NCI-H2196 treated with DMSO at 0.1 percent for 48 hours (cell line): Measurements from ENCODE around the gene SETD1B.
A peak's percentile ranks its signal among the peaks of the same experiment; 100 is the strongest.
"Not testable (repeated sequence)": the region's sequence is repeated elsewhere in the genome, so short reads cannot be mapped to it uniquely, and the experiment has no call there.

Source experiments
- DNase-seq: peaks from one replicate; lab custom pipeline; 2025; ENCODE audit not compliant: unreplicated experiment; lab: John Stamatoyannopoulos, UW

Gene SETD1B

GRCh38 chr12:121803861-121804416 lies at the start of gene SETD1B:
Gene SETD1B (plus strand): TSS chr12:121804009. CDS start chr12:121804738, 729 bp downstream.
- DNase-seq: no peak

- DNase-seq: no peak
These were observed 49.0 kb upstream of the SETD1B start for GRCh38 chr12:121754836-121755235.

DNA sequence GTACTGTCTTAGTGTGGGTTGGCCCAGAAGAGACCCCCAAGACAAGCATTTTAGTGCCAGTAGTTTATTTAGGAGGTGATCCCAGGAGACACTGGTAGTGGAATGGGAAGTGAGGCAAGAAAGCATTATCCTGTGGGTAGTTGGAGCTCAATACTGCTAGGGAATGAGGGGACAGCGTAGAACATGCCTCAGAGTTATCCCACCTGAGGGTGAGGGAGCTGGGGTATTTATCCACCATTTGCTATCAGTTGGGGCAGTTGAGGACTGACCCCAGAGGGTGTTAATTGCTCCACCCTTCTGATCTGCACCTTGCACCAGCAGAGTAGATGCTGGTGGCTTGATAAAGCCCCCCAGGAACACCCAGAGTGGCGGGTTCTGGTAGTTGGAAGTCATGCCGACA lies 48.2 kb upstream of the SETD1B start:
- DNase-seq: no peak

GRCh38 chr12:121758536-121758935 lies 45.3 kb upstream of the SETD1B start:
- not testable (repeated sequence) for DNase-seq

DNA sequence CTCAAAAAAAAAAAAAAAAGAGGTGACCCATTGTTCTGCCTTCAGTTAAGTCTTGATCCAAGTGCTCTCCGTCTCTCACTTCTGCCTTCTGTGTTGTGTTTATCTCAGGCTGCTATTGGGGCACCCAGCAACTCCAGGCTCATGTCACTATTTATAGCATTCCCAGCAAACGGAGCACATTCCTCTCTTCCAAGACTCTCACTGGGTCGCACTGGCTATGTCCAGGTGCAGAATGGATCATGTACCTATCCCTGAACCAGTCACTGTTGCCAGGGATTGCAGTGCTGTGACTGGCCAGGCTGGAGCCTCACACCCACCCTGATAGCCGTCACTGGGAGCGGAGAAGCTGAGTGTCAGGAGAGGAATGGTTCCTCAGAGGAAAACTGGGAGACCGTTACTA lies 41.5 kb upstream of the SETD1B start:
- no peak for DNase-seq

DNA sequence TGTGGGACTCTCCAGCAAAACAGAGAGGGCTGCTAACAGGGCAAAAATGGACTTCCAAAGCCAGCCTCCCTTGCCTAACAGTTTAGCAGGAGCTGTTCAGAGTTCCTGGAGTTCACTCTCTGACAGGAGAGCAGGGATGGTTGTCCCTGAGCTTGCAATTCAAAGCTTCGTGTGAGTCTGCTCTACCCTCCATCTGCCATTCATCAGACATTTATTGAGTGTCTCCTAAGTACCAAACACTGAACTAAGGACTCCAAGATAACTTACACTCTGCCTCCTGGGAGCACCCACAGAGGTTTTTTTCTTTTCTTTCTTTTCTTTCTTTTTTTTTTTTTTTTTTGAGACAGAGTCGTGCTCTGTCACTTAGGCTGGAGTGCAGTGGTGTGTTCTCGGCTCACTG lies 39.0 kb upstream of the SETD1B start:
- no peak for DNase-seq

GRCh38 chr12:121765573-121765972 lies 38.2 kb upstream of the SETD1B start:
- DNase-seq: no peak

DNA sequence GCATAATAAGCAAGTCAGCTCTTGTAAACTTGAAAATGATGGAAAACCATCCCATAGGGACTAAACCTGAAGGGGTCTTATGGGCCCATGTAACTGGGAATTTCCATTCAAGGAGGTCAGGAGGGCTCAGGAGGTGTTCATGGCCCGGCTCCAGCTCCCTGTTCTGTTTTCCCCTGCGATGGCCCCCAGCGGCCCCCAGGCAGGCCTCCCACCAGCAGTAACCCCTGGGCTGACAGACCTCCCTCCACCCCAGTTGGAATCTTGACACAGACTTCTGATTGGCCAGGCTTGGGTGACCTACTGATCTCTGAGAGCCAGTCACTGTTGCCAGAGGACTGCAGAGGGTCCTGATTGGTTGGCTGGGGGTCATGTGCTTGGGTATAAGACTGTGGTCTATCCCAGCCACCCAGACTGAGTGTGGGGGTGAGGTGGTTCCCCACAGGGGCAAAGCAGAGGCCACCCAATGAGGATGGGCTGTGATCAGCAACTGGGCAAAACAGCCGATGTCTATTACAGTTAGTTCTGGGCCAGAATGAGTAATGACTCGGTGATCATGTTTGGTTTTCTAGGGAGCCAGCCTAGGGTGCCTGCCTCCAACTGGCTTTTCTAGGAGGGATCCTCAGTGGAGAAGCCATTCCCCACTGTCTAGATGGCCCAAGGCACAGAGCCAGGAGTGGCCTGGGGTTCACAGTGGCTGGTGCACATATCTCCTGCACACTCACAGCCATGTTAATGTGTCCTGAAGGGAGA lies 37.3 kb upstream of the SETD1B start:
- DNase-seq: no peak

DNA sequence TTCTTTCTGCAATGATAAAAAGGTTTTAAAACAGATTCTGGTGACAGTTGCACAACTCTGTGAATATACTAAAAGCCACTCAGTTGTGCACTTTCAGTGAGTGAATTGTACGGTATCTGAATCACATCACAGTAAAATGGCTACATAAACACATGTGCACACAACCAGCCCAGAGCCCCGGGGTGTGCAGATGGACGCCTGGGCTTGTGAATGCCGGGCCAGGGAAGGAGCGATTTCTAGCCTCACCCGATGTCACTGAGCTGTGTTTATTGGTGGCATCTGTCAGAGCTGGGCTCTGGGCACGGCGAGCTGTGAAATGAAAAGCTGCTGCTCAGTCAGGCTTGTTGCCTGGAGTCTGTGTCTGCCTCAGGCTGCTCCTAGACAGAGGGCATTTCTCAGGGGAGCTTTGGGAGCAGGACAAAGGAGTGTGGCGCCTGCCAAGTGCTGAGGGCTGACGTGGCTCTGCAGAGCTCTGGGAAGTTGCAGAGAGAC lies 36.2 kb upstream of the SETD1B start:
- no peak for DNase-seq

GRCh38 chr12:121769297-121769830 lies 34.4 kb upstream of the SETD1B start:
- DNase-seq: no peak

DNA sequence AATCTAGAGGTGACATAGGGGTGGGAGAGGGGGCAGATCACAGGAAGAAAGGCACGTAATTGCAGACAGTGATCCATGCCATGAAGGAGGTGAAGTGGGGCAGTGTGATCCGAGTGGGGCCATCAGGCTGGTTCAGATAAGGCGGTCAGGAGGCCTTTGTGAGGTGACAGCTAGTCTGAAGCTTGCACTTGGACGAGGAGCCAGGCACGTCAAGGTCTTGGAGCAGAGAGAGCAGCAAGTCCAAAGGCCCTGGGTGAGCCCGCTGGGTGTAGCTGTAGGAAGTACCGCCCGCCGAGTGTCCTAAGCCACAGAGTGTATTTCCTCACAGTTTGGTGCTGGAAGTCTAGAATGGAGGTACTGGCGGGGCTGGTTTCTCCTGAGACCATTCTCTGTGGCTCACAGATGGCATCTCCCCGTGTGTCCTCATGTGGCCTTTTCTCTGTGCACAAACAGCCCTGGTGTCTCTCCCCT lies 33.9 kb upstream of the SETD1B start:
- no peak for DNase-seq

- no peak for DNase-seq
These were observed 33.4 kb upstream of the SETD1B start for GRCh38 chr12:121770388-121770787.

GRCh38 chr12:121770813-121771625 lies 32.8 kb upstream of the SETD1B start:
- no peak for DNase-seq

DNA sequence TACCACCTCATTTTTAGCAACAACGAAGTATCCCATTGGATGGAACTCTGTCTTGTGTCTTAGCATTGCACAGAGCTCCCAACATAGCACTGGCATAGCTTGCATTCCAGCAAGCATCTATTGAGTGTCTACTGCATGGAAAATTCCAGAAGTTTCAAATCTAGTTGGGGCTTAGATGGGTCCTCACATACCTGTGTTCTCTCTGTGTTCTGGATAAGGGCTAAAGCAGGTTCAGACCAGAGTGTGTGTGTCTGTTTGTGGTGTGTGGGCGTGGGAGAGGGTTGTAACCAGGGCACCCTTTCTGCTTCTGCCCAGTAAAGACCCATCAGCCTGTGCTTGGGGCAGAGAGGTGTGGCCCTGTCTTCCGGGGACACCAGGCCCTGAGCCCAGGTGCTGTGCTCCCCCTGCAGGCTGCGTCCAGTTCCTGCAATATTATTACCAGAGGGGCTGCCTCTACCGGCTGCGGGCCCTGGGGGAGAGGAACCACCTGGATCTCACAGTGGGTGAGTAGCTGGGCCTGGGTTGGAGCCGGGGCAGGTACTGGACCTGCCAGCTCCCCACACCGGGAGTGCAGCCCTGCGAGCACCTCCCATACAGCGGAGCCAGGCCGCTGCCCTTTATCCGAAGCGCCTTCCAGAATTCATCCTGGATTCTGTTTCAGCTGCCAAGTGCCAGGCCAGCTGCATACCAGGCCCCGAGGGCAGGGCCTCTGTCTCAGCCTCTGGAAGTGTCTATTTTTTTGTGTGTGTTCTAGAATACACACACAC lies 30.6 kb upstream of the SETD1B start:
- peak; percentile 77 for DNase-seq

GRCh38 chr12:121774968-121775474 lies 28.8 kb upstream of the SETD1B start:
- no peak for DNase-seq

GRCh38 chr12:121775501-121775900 lies 28.3 kb upstream of the SETD1B start:
- DNase-seq: no peak

DNA sequence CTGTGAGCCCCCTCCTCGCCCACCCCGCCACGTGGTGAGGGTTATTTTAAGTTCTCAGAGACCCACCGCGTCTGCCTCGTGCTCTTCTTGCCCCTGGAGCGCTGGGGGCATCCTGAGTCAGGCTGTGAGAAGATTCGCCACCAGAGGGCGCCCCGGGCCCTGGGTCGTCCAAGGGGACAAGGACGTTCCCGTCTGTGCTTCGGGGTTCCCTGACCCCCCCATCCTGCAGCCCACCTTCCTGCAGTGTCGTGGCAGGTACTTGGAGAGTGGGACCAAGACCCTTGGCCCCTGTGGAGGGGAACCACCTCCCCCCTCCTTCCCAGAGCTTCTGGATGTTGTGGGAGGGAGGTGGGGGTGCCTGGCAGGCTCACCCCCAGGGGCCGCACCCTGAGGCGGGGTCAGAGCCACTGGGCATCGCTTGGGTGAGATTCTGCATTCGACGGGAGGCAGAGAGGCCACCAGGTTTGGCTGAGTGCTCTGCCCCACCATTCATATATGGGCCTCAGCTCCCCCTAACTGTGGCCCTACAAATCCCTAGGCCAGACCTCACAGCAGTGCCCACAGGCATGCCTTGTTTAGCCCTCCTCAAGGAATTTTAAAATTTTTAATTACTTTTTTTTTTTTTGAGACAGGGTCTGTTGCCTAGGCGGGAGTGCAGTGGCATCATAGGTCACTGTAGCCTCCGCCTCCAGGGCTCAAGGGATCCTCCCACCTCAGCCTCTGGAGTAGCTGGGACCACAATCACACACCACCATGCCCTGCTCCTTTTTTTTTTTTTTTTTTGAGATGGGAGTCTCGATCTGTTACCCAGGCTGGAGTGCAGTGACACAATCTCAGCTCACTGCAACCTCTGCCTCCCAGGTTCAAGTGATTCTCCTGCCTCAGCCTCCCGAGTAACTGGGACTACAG lies 27.4 kb upstream of the SETD1B start:
- no peak for DNase-seq

DNA sequence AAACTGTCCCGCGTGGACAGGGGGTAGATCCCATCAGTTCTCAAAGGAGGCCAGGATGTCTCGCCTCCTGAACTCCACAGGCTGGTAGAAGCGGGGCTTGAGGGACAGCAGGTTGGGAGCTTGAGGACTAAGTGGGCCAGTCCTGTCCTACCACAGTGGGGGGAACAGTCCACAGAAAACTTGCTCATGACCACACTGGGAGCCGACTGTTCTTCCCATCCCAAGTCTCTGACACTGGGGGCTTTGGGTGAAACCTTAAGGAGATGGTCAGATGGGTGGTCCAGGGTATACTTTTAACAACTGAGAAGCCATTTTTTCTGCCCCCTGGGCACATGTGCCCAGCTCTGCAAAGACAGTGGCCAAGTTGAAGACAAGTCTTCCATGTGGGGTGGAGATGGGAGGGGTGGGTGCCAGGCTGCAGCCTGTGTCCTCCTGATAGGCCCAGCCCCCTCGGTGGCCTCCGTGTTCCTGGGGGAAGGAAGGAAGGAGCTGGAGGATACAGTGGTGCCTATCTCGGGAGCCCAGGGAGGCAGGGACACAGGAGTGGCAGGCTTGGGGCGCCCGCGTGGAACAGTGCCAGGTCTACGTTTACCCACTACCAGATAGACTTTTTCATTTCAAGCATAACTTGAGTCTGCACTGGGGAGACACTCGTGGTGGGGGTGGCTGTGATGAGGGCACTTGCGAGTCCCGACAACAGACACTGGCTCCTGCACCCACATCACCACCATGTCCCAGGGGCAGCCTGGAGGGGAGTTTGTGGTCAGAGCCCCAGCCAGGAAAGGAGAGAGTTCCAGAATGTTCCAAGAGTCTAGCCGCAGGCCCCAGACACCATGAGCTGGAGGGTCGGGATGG lies 25.0 kb upstream of the SETD1B start:
- no peak for DNase-seq
